ENCODE data around the gene TRPM4. TPM values are rescaled to one million over a fixed set of nuclear protein-coding genes. Genes with fewer than 3 reads are reported as not detected.

TRPM4 gene
- total and polyA plus RNA-seq, 10 of the 15 experiments (the other 5 are each of a cell fraction or from before 2014, with no cell fraction given), result 0.10 to 0.64 (median 0.15) TPM; not detected in 7

GRCh38 chr19:49222011-49222410, 64.4 kb downstream of the TRPM4 start:
- Histone ChIP-seq H3K36me3 (ENCODE audit: control insufficient read depth in 2 of 2, insufficient read depth in 2 of 2, low read length in 1 of 2) (no peaks in the 10 kb centered on the region), H4K20me1 (ENCODE audit: control insufficient read depth, insufficient read depth) (no peaks in the 10 kb centered on the region), H3K4me1 (ENCODE audit: control insufficient read depth, insufficient read depth, low read length) (no peaks in the 10 kb centered on the region), H3K27me3 (replicated peaks in 1 of 2; ENCODE audit: control insufficient read depth in 2 of 2, insufficient read depth in 2 of 2, low read length in 1 of 2) (no peaks in the 10 kb centered on the region; a peak in 1 of 4 replicates), H3K9me3 (replicated peaks; ENCODE audit: control insufficient read depth, insufficient read depth, low read length) (no peaks in the 10 kb centered on the region; the same call in 2 of the 3 replicates), H3K4me2 (ENCODE audit: control insufficient read depth, insufficient read depth) (no peak overlapping the region), H3K27ac (ENCODE audit: control insufficient read depth, insufficient read depth) (no peak overlapping the region), H2AFZ (ENCODE audit: control insufficient read depth, low read depth, low read length) (no peak overlapping the region), H3K79me2 (ENCODE audit: control insufficient read depth, insufficient read depth, low read length) (no peaks in the 10 kb centered on the region), H3K9ac (ENCODE audit: control insufficient read depth, insufficient read depth, low read length) (no peak overlapping the region), H3K4me3 (no peak overlapping the region)
- in situ Hi-C loops (cut with MboI) (no loop called here), intact Hi-C loops (cut with micrococcal nuclease; ENCODE audit: unreplicated experiment) (no loop called here)
- FAIRE-seq, result no peak
- no peak for TF ChIP-seq SMARCA5 (IDR thresholded peaks at IDR 0.05)
- TF ChIP-seq ZNF217 (IDR thresholded peaks at IDR 0.05), result no peak
- TF ChIP-seq ZNF274 (IDR thresholded peaks at IDR 0.05; ENCODE audit: insufficient read depth, insufficient read length), result no peak
- TF ChIP-seq IRF5 (IDR thresholded peaks at IDR 0.05; ENCODE audit: borderline replicate concordance), result no peak
- no peak for TF ChIP-seq STAT3 (IDR thresholded peaks at IDR 0.05; ENCODE audit: low read depth, low read length)
- DNase-seq (ENCODE audit: low read depth, low spot score), result no peak
- WGBS (ENCODE audit: insufficient coverage, insufficient replicate concordance, low lambda C conversion rate, missing lambda C conversion rate), result 24% methylated on average over 6 of the region's 6 CpGs
- ChIA-PET SMC1A (ENCODE audit: uncharacterized antibody, unreplicated experiment) (interaction anchor here (1.4 kb wide), 1 partner anchor 14 kb away, joined by 6 read pairs; no protein-coding TSS in a partner anchor), RAD21 (ENCODE audit: unreplicated experiment) (interaction anchor here (1.3 to 1.8 kb wide), 3 partner anchors 14 to 124 kb away, joined by 3 to 8 read pairs (median 4); no protein-coding TSS in a partner anchor), POLR2A (no interaction called here), CTCF (interaction anchor here (0.6 to 3.3 kb wide), 9 partner anchors 14 to 572 kb away, joined by 3 to 11 read pairs (median 4); no protein-coding TSS in a partner anchor)
- ATAC-seq, result no peak
- no TSS peak for BruUV-seq (replicated peaks)

- H3K9me3 ChIP-seq (replicated peaks; ENCODE audit: control insufficient read depth, insufficient read depth, low read length), result no peaks in the 10 kb centered on the region; the same call in 2 of the 3 replicates
- ATAC-seq, result no peak
- no peaks in the 10 kb centered on the region; a peak in 1 of 4 replicates for H3K27me3 ChIP-seq (replicated peaks in 1 of 2; ENCODE audit: control insufficient read depth in 2 of 2, insufficient read depth in 2 of 2, low read length in 1 of 2)
- H3K27ac ChIP-seq (ENCODE audit: control insufficient read depth, insufficient read depth), result no peak overlapping the region
- no TSS peak for BruUV-seq (replicated peaks)
- ChIA-PET SMC1A (ENCODE audit: uncharacterized antibody, unreplicated experiment) (interaction anchor here (1.4 kb wide), 1 partner anchor 14 kb away, joined by 6 read pairs; no protein-coding TSS in a partner anchor), RAD21 (ENCODE audit: unreplicated experiment) (interaction anchor here (1.5 to 1.8 kb wide), 2 partner anchors 80 to 125 kb away, joined by 4 to 8 read pairs; no protein-coding TSS in a partner anchor), CTCF (interaction anchor here (0.6 to 3.3 kb wide), 4 partner anchors 24 to 572 kb away, joined by 3 to 11 read pairs (median 7); no protein-coding TSS in a partner anchor), POLR2A (interaction anchor here (0.7 kb wide), 1 partner anchor 125 kb away, joined by 3 read pairs; no protein-coding TSS in a partner anchor)
- DNase-seq (ENCODE audit: low read depth, low spot score), result no peak
- intact Hi-C loops (cut with micrococcal nuclease; ENCODE audit: unreplicated experiment), result no loop called here
- H3K79me2 ChIP-seq (ENCODE audit: control insufficient read depth, insufficient read depth, low read length), result no peaks in the 10 kb centered on the region
- H3K9ac ChIP-seq (ENCODE audit: control insufficient read depth, insufficient read depth, low read length), result no peak overlapping the region
- H3K4me1 ChIP-seq (ENCODE audit: control insufficient read depth, insufficient read depth, low read length), result no peaks in the 10 kb centered on the region
- FAIRE-seq, result no peak
- 22% methylated on average over 4 of the region's 4 CpGs for WGBS (ENCODE audit: insufficient coverage, insufficient replicate concordance, low lambda C conversion rate, missing lambda C conversion rate)
- no peaks in the 10 kb centered on the region for H4K20me1 ChIP-seq (ENCODE audit: control insufficient read depth, insufficient read depth)
- H3K36me3 ChIP-seq (ENCODE audit: control insufficient read depth in 2 of 2, insufficient read depth in 2 of 2, low read length in 1 of 2), result no peaks in the 10 kb centered on the region
- no peak overlapping the region for H3K4me3 ChIP-seq
- no peak overlapping the region for H3K4me2 ChIP-seq (ENCODE audit: control insufficient read depth, insufficient read depth)
- in situ Hi-C loops (cut with MboI), result no loop called here
- no peak overlapping the region for H2AFZ ChIP-seq (ENCODE audit: control insufficient read depth, low read depth, low read length)
- TF ChIP-seq BCL3 (IDR thresholded peaks at IDR 0.05; ENCODE audit: borderline replicate concordance, insufficient read depth, low read depth, low read length, poor library complexity, severe bottlenecking) (no peak), E2F4 (IDR thresholded peaks at IDR 0.05; ENCODE audit: low read depth, low read length) (no peak), HDAC2 (IDR thresholded peaks at IDR 0.05) (no peak), CHD2 (IDR thresholded peaks at IDR 0.05; ENCODE audit: borderline replicate concordance, low read depth, low read length) (no peak), ELK1 (IDR thresholded peaks at IDR 0.05; ENCODE audit: low read depth, low read length) (no peak)
Measured at GRCh38 chr19:49222528-49222927, 64.9 kb downstream of the TRPM4 start.
